LNCaP clone FGC (cell line): ENCODE results near the gene DIPK1B.

Experiments
- DNase-seq: peaks from one replicate; pipeline ENCODE4 v3.0.0-alpha.2; 2011; ENCODE audit warnings: low read depth
- H3K4me3 ChIP-seq: 2 replicates; pipeline ENCODE4 v1.5.1; 2011; ENCODE audit warnings: mild to moderate bottlenecking, low read depth, low read length, control low read depth
- CTCF ChIP-seq: IDR thresholded peaks from 2 replicates; pipeline ENCODE4 v1.5.1; 2012; ENCODE audit warnings: mild to moderate bottlenecking; ENCODE audit not compliant: control insufficient read depth, insufficient read depth; ENCODE audit errors: extremely low read depth

Gene DIPK1B

GRCh38 chr9:136728548-136729123, 16.3 kb downstream of the DIPK1B start:
- peak overlapping the region; percentile 92 for H3K4me3 ChIP-seq
- no peak for DNase-seq
- no peak for TF ChIP-seq CTCF

- H3K4me3 ChIP-seq, result peak overlapping the region; percentile 92
- DNase-seq, result no peak
- TF ChIP-seq CTCF, result no peak
Measured at GRCh38 chr9:136729144-136729543, 16.8 kb downstream of the DIPK1B start.

GRCh38 chr9:136729926-136730325, 17.6 kb downstream of the DIPK1B start:
- no peak for TF ChIP-seq CTCF
- H3K4me3 ChIP-seq, result no peak overlapping the region
- no peak for DNase-seq

GRCh38 chr9:136732444-136733178, 20.2 kb downstream of the DIPK1B start:
- DNase-seq, result no peak
- TF ChIP-seq CTCF, result no peak

GRCh38 chr9:136733611-136734010, 21.2 kb downstream of the DIPK1B start:
- H3K4me3 ChIP-seq, result no peak overlapping the region
- no peak for DNase-seq
- TF ChIP-seq CTCF, result no peak

More at GRCh38 chr9:136732444-136733178, 20.2 kb downstream of the DIPK1B start:
- H3K4me3 ChIP-seq, result no peak overlapping the region

GRCh38 chr9:136734837-136735496, 22.6 kb downstream of the DIPK1B start:
- no peak overlapping the region for H3K4me3 ChIP-seq
- DNase-seq, result no peak
- no peak for TF ChIP-seq CTCF
